Neutrophil (primary cell): ENCODE data around the gene SNX4.
"Not testable (repeated sequence)": the region's sequence is repeated elsewhere in the genome, so short reads cannot be mapped to it uniquely, and the experiment has no call there.

Experiments used
- H3K27ac ChIP-seq: fragments of 200-600 bp; sonication (generic); 2 replicates; pipeline ENCODE4 v1.5.1; 2016; ENCODE audit warnings: mild to moderate bottlenecking, moderate library complexity
- H3K27me3 ChIP-seq: fragments of 200-600 bp; sonication (generic); 2 replicates; pipeline ENCODE4 v1.6.0; 2016; ENCODE audit warnings: mild to moderate bottlenecking
- H3K36me3 ChIP-seq: fragments of 200-600 bp; sonication (generic); 2 replicates; pipeline ENCODE4 v1.5.1; 2017
- H3K4me1 ChIP-seq, 2 experiments: fragments of 200-600 bp in 1 of 2; sonication (generic) in 1 of 2; 1 replicate in 1 of 2; 2 replicates in 1 of 2; pipeline versions ENCODE4 v1.5.1 to v1.6.1; 2013 to 2016; ENCODE audit warnings: low read depth in 1 of 2, low read length in 1 of 2, mild to moderate bottlenecking in 1 of 2, moderate library complexity in 1 of 2; ENCODE audit not compliant: control insufficient read depth in 1 of 2, insufficient read depth in 1 of 2
- H3K4me3 ChIP-seq, 2 experiments: fragments of 200-600 bp in 1 of 2; sonication (generic) in 1 of 2; 1 replicate in 1 of 2; 2 replicates in 1 of 2; pipeline ENCODE4 v1.5.1; 2013 to 2016; ENCODE audit warnings: low read depth in 1 of 2, low read length in 1 of 2, mild to moderate bottlenecking in 1 of 2, moderate library complexity in 1 of 2
- H3K9me3 ChIP-seq: fragments of 200-600 bp; sonication (generic); 2 replicates; pipeline ENCODE4 v1.5.1; 2016
- TF ChIP-seq, protein P1 (sequence below): fragments of 200-600 bp; sonication (generic); IDR thresholded peaks from 2 replicates; pipeline ENCODE4 v1.5.1; 2016; ENCODE audit warnings: antibody characterized with exemption

SNX4 gene

GRCh38 chr3:125416235-125416634 lies 103.8 kb downstream of the SNX4 start:
- H3K27me3 ChIP-seq: peaks cover 18% of the 10 kb centered on the region
- no peaks in the 10 kb centered on the region for H3K9me3 ChIP-seq
- H3K4me3 ChIP-seq: no peak overlapping the region
- no peaks in the 10 kb centered on the region for H3K4me1 ChIP-seq
- no peaks in the 10 kb centered on the region for H3K36me3 ChIP-seq
- H3K27ac ChIP-seq: no peak overlapping the region
- TF ChIP-seq, protein P1, sequence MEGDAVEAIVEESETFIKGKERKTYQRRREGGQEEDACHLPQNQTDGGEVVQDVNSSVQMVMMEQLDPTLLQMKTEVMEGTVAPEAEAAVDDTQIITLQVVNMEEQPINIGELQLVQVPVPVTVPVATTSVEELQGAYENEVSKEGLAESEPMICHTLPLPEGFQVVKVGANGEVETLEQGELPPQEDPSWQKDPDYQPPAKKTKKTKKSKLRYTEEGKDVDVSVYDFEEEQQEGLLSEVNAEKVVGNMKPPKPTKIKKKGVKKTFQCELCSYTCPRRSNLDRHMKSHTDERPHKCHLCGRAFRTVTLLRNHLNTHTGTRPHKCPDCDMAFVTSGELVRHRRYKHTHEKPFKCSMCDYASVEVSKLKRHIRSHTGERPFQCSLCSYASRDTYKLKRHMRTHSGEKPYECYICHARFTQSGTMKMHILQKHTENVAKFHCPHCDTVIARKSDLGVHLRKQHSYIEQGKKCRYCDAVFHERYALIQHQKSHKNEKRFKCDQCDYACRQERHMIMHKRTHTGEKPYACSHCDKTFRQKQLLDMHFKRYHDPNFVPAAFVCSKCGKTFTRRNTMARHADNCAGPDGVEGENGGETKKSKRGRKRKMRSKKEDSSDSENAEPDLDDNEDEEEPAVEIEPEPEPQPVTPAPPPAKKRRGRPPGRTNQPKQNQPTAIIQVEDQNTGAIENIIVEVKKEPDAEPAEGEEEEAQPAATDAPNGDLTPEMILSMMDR: no peak

DNA sequence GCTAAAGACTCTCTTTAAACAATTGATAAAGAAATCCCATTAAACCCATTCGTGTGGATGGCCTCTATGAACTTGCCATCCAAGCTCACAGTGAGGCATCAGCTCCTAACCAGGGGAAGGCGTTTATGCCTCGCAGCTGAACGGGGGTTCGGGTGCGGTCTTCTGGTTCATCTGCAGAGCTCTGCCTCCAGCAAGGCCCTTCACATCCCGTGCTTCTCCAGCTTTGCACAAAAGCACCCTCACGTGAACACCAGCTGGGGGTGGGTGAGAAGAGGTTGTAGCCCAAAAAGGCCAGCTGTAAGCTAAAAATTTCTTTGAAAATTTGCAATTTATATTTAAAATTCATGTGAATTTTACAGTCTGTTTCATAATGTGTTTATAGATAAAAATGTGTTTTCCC lies 105.3 kb downstream of the SNX4 start:
- TF ChIP-seq, protein P1: no peak
- Histone ChIP-seq H3K27ac (no peak overlapping the region), H3K9me3 (no peaks in the 10 kb centered on the region), H3K4me1 (no peaks in the 10 kb centered on the region), H3K27me3 (peaks cover 21% of the 10 kb centered on the region), H3K36me3 (no peaks in the 10 kb centered on the region), H3K4me3 (no peak overlapping the region)

GRCh38 chr3:125410922-125411321 lies 109.1 kb downstream of the SNX4 start:
- H3K27ac ChIP-seq: no peak overlapping the region
- no peak overlapping the region for H3K4me3 ChIP-seq
- TF ChIP-seq, protein P1: no peak

GRCh38 chr3:125406070-125406469 lies 113.9 kb downstream of the SNX4 start:
- H3K27me3 ChIP-seq: peaks cover 12% of the 10 kb centered on the region
- no peaks in the 10 kb centered on the region for H3K4me1 ChIP-seq
- H3K4me3 ChIP-seq: no peak overlapping the region
- H3K36me3 ChIP-seq: no peaks in the 10 kb centered on the region
- H3K27ac ChIP-seq: no peak overlapping the region
- H3K9me3 ChIP-seq: no peaks in the 10 kb centered on the region
- TF ChIP-seq, protein P1: no peak

More at GRCh38 chr3:125410922-125411321, 109.1 kb downstream of the SNX4 start:
- H3K4me1 ChIP-seq: no peaks in the 10 kb centered on the region
- H3K9me3 ChIP-seq: no peaks in the 10 kb centered on the region
- H3K36me3 ChIP-seq: no peaks in the 10 kb centered on the region
- H3K27me3 ChIP-seq: peaks cover 30% of the 10 kb centered on the region

DNA sequence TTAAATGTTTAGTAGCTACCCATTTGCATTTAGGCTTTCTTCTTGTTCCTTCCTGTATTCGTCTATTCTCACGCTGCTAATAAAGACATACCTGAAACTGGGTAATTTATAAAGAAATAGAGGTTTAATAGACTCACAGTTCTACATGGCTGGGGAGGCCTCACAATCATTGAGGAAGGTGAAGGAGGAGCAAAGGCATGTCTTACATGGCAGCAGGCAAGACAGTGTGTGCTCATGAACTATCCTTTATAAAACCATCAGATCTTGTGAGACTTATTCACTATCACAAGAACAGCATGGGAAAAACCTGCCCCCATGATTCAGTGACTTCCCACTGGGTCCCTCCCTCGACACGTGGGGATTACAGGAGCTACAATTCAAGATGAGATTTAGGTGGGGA lies 114.5 kb downstream of the SNX4 start:
- H3K9me3 ChIP-seq, H3K27ac ChIP-seq, H3K36me3 ChIP-seq, H3K4me1 ChIP-seq, H3K4me3 ChIP-seq: not testable (repeated sequence)
- peaks cover 12% of the 10 kb centered on the region for H3K27me3 ChIP-seq

DNA sequence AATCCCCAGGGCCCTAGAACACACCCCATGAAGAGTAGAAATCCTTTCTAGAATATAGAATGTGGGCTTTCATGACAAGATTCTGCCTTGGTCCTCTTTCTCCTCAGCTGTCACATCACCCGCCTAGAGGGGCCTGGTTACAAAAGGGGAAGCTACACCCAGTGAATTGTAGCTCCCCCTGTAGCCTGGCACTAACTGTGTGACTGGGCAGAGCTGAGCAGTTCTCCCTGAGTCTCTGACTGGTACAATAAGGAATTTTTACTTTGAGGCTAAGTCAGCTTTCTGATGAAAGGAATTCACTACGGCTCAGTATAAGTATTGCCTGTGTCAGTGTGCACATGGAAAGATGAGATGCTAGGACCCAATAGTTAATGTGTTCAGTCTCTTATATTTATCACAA lies 116.2 kb downstream of the SNX4 start:
- Histone ChIP-seq H3K4me3 (no peak overlapping the region), H3K9me3 (no peaks in the 10 kb centered on the region), H3K27me3 (peaks cover 13% of the 10 kb centered on the region), H3K27ac (no peak overlapping the region), H3K4me1 (no peaks in the 10 kb centered on the region), H3K36me3 (no peaks in the 10 kb centered on the region)
- TF ChIP-seq, protein P1: no peak
